OCI-LY1 (cell line): Measurements from ENCODE around the gene FOXN3.

Experiments
- H2AFZ ChIP-seq: fragments of 200-600 bp; sonication (generic), shearing (Covaris generic); 2 replicates; pipeline ENCODE4 v1.6.0; 2014; ENCODE audit warnings: antibody characterized with exemption, mild to moderate bottlenecking, low read length
- H3F3A ChIP-seq: fragments of 200-600 bp; sonication (generic), shearing (Covaris generic); 2 replicates; pipeline ENCODE4 v1.6.0; 2014; ENCODE audit warnings: mild to moderate bottlenecking, antibody characterized with exemption, low read length, moderate library complexity; ENCODE audit not compliant: insufficient read depth
- H3K27ac ChIP-seq: fragments of 200-600 bp; sonication (generic); 2 replicates; pipeline ENCODE4 v1.5.1; 2014; ENCODE audit warnings: low read length, mixed run types, mild to moderate bottlenecking, low read depth; ENCODE audit not compliant: poor library complexity, severe bottlenecking
- H3K27me3 ChIP-seq: fragments of 200-600 bp; sonication (generic); 2 replicates; pipeline ENCODE4 v1.6.0; 2014; ENCODE audit warnings: antibody characterized with exemption, mild to moderate bottlenecking, low read length, moderate library complexity; ENCODE audit not compliant: insufficient read depth
- H3K36me3 ChIP-seq: fragments of 200-600 bp; sonication (generic); 2 replicates; pipeline ENCODE4 v1.6.1; 2014; ENCODE audit warnings: mild to moderate bottlenecking, antibody characterized with exemption, low read length, moderate library complexity, mixed read lengths; ENCODE audit not compliant: insufficient read depth
- H3K4me1 ChIP-seq: fragments of 200-600 bp; sonication (generic); 2 replicates; pipeline ENCODE4 v1.5.1; 2014; ENCODE audit warnings: mild to moderate bottlenecking, low read length, moderate library complexity; ENCODE audit not compliant: insufficient read depth, severe bottlenecking
- H3K4me2 ChIP-seq: fragments of 200-600 bp; sonication (generic), shearing (Covaris generic); 2 replicates; pipeline ENCODE4 v1.6.1; 2014; ENCODE audit warnings: low read length
- H3K4me3 ChIP-seq: fragments of 200-600 bp; sonication (generic); 2 replicates; pipeline ENCODE4 v1.5.1; 2014; ENCODE audit warnings: low read length, low read depth, mild to moderate bottlenecking, mixed read lengths; ENCODE audit not compliant: poor library complexity, severe bottlenecking
- H3K79me2 ChIP-seq: fragments of 200-600 bp; shearing (Covaris generic); 2 replicates; pipeline ENCODE4 v1.6.1; 2016; ENCODE audit warnings: mixed run types, low read length, mixed read lengths; ENCODE audit not compliant: insufficient read depth
- H3K9ac ChIP-seq: fragments of 200-600 bp; sonication (generic), shearing (Covaris generic); 2 replicates; pipeline ENCODE4 v1.6.1; 2014; ENCODE audit warnings: mild to moderate bottlenecking, low read length, mixed read lengths
- H3K9me2 ChIP-seq: fragments of 200-600 bp; sonication (generic), shearing (Covaris generic); 2 replicates; pipeline ENCODE4 v1.6.1; 2014; ENCODE audit warnings: low read depth, mild to moderate bottlenecking, low read length, mixed read lengths
- H3K9me3 ChIP-seq: fragments of 200-600 bp; shearing (Covaris generic); 2 replicates; pipeline ENCODE4 v1.6.1; 2014; ENCODE audit warnings: low read length, mixed read lengths
- H4K20me1 ChIP-seq: fragments of 200-600 bp; sonication (generic), shearing (Covaris generic); 2 replicates; pipeline ENCODE4 v1.6.0; 2016; ENCODE audit warnings: mild to moderate bottlenecking, low read length; ENCODE audit not compliant: insufficient read depth
- EZH2 ChIP-seq: fragments of 200-600 bp; sonication (generic), shearing (Covaris generic); IDR thresholded peaks from 2 replicates; pipeline ENCODE4 v1.8.0; 2017; ENCODE audit warnings: borderline replicate concordance, mixed run types, mild to moderate bottlenecking, antibody characterized with exemption, low read length, moderate library complexity, mixed read lengths
- TF ChIP-seq, protein P1 (sequence below): fragments of 200-600 bp; sonication (generic), shearing (Covaris generic); IDR thresholded peaks from 2 replicates; pipeline ENCODE4 v1.5.1; 2017; ENCODE audit warnings: mild to moderate bottlenecking, antibody characterized with exemption, low read length, moderate library complexity, mixed read lengths

Gene FOXN3

DNA sequence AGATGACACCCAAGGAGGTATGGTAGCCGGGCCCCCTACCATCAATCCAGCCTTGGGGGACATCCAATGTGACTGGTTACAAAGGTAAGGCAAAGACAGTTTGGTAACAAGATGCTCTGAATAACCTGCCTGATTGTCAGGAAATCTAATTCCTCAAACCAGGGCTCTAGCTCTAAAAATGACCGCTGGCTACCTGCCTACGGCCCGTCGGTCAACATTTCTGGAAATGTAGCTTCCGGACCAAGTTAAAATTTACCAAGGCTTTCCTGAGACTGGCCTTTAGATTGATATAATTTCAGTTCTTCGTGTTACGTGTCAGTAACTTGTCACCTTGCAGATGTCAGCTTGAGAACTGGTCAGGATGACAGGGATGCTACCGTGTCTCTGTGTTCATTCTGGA lies 34.2 kb upstream of the FOXN3 start:
- H3K9me2 ChIP-seq: no peaks in the 10 kb centered on the region
- no peaks in the 10 kb centered on the region for H3K79me2 ChIP-seq
- no peak for TF ChIP-seq EZH2
- TF ChIP-seq, protein P1, sequence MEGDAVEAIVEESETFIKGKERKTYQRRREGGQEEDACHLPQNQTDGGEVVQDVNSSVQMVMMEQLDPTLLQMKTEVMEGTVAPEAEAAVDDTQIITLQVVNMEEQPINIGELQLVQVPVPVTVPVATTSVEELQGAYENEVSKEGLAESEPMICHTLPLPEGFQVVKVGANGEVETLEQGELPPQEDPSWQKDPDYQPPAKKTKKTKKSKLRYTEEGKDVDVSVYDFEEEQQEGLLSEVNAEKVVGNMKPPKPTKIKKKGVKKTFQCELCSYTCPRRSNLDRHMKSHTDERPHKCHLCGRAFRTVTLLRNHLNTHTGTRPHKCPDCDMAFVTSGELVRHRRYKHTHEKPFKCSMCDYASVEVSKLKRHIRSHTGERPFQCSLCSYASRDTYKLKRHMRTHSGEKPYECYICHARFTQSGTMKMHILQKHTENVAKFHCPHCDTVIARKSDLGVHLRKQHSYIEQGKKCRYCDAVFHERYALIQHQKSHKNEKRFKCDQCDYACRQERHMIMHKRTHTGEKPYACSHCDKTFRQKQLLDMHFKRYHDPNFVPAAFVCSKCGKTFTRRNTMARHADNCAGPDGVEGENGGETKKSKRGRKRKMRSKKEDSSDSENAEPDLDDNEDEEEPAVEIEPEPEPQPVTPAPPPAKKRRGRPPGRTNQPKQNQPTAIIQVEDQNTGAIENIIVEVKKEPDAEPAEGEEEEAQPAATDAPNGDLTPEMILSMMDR: no peak

DNA sequence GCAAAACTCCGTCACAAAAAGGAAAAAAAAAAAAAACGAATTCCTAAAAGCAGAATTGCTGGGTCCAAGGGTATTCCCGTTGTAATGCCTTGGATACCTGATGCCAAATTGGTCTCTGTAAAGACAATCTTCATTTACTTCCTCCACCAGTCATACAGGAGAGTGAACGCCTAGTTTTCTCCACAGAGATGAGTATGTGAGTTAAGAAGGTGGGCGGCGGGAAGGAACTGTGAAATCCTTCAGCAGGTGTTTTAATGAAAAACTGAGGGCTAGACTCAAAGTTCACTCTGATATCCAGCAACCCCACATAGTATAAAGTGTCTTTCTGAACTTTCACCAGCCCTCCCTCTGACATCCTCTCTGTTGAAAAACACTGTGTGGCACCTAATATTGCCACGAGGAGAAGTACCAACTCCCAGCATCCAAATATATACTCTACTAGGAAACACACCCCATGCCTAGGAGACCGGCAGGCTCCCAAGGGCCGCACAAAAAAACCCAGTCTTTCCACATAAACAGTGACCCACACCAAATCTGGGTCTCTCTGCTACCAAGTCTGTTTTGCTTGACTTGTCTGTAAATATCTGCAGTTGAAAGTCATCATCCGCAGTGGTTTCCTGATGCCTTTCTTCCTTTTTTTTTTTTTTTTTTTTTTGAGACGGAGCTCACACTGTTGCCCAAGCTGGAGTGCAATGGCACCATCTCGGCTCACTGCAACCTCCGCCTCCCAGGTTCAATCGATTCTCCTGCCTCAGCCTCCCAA lies 30.3 kb upstream of the FOXN3 start:
- Histone ChIP-seq H4K20me1 (no peaks in the 10 kb centered on the region), H3K9me2 (no peaks in the 10 kb centered on the region), H3K27me3 (no peaks in the 10 kb centered on the region), H3K4me2 (no peak overlapping the region), H3K36me3 (no peaks in the 10 kb centered on the region), H2AFZ (no peak overlapping the region), H3K27ac (no peak overlapping the region), H3K9ac (no peak overlapping the region), H3K79me2 (no peaks in the 10 kb centered on the region), H3K4me1 (peaks cover 29% of the 10 kb centered on the region), H3K9me3 (no peaks in the 10 kb centered on the region), H3K4me3 (no peak overlapping the region), H3F3A (no peaks in the 10 kb centered on the region)
- TF ChIP-seq EZH2: no peak
- TF ChIP-seq, protein P1: no peak

More for the DNA sequence above, 34.2 kb upstream of the FOXN3 start:
- Histone ChIP-seq H3K27ac (no peak overlapping the region), H3K36me3 (no peaks in the 10 kb centered on the region), H2AFZ (no peak overlapping the region), H3K9ac (no peak overlapping the region), H3F3A (no peaks in the 10 kb centered on the region), H3K9me3 (no peaks in the 10 kb centered on the region), H4K20me1 (no peaks in the 10 kb centered on the region), H3K4me1 (no peaks in the 10 kb centered on the region), H3K4me2 (no peak overlapping the region), H3K27me3 (no peaks in the 10 kb centered on the region), H3K4me3 (no peak overlapping the region)

DNA sequence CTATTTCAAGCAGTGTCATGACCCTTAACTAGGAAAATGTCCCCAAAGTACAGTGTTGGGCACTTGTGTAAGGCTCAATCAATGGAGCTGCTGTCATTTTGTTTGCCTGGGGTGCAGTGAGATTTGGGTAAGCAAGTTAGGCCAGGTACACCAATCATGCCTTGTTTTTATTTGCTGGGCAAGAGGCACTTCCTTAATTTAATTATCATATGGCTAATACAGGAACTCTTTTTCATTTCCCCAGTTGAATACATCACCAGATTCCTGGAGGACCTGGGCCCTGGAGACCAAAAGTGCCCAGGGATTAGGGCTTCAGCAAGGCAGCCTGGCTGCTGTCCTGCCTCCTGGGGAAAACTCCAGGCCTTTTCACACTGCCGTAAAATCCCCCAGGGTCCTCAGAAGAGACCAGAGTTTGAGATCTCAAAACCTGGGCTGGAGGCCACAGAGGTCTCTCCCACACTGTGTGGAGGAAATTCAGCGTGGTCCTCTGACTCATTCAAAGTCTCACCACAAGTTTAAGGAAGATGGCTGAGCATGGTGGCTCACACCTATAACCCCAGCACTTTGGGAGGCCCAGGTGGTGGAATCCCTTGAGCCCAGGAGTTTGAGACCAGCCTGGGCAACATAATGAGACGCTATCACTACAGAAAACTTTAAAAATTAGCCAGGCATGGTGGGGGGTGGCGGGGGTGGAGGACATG lies 28.4 kb upstream of the FOXN3 start:
- Histone ChIP-seq H4K20me1 (no peaks in the 10 kb centered on the region), H3K27ac (no peak overlapping the region), H3K9ac (no peak overlapping the region), H3K4me3 (no peak overlapping the region), H3K9me2 (no peaks in the 10 kb centered on the region), H3K4me1 (peaks cover 29% of the 10 kb centered on the region), H3K27me3 (no peaks in the 10 kb centered on the region), H2AFZ (no peak overlapping the region), H3F3A (no peaks in the 10 kb centered on the region), H3K4me2 (no peak overlapping the region), H3K79me2 (no peaks in the 10 kb centered on the region), H3K36me3 (no peaks in the 10 kb centered on the region), H3K9me3 (no peaks in the 10 kb centered on the region)
- TF ChIP-seq, protein P1: no peak
- TF ChIP-seq EZH2: no peak
